ENCODE results near the gene KCNJ4. TPM values are rescaled to one million over a fixed set of nuclear protein-coding genes. Genes with fewer than 3 reads are reported as not detected.
"Not testable (repeated sequence)": the region's sequence is repeated elsewhere in the genome, so short reads cannot be mapped to it uniquely, and the experiment has no call there.

The KCNJ4 gene
- total RNA-seq, 1 experiment from 2014 or later = not detected

DNA sequence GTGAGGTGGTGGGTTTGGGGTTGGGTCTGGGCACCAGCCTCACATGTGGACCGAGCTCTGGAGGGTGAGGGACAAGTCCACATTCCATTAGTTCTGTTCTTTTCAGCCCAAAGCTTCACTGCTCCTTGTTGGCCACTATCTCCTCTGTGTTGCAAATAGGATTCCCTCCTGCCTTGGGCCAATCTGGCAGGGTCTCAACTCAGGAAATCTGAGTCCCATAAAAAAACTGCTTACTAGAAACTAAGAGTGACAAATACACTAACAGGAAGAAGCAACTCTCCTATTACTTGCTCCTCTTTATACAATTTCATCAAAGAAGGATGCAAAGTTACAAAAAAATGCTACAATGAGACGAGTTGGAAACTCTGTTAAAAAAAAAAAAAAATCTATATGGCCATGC lies 71.6 kb downstream of the KCNJ4 start:
- CTCF ChIA-PET = no interaction called here
- no peaks in the 10 kb centered on the region for H3K4me1 Mint-ChIP-seq (ENCODE audit: low read depth, unreplicated experiment)
- intact Hi-C loops (cut with micrococcal nuclease; ENCODE audit: unreplicated experiment) = no loop called here
- no peaks in the 10 kb centered on the region for H3K9me3 Mint-ChIP-seq (ENCODE audit: low read depth, unreplicated experiment)
- no peak overlapping the region for H3K27ac Mint-ChIP-seq (ENCODE audit: unreplicated experiment)
- H3K4me3 Mint-ChIP-seq (ENCODE audit: low read depth, unreplicated experiment) = no peak overlapping the region
- H3K27me3 Mint-ChIP-seq (ENCODE audit: unreplicated experiment) = no peaks in the 10 kb centered on the region
- no peak for DNase-seq
- TF ChIP-seq, protein P1, sequence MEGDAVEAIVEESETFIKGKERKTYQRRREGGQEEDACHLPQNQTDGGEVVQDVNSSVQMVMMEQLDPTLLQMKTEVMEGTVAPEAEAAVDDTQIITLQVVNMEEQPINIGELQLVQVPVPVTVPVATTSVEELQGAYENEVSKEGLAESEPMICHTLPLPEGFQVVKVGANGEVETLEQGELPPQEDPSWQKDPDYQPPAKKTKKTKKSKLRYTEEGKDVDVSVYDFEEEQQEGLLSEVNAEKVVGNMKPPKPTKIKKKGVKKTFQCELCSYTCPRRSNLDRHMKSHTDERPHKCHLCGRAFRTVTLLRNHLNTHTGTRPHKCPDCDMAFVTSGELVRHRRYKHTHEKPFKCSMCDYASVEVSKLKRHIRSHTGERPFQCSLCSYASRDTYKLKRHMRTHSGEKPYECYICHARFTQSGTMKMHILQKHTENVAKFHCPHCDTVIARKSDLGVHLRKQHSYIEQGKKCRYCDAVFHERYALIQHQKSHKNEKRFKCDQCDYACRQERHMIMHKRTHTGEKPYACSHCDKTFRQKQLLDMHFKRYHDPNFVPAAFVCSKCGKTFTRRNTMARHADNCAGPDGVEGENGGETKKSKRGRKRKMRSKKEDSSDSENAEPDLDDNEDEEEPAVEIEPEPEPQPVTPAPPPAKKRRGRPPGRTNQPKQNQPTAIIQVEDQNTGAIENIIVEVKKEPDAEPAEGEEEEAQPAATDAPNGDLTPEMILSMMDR (IDR thresholded peaks at IDR 0.05; ENCODE audit: unreplicated experiment) = no peak
- no TSS peak for BruUV-seq (replicated peaks)
- H3K36me3 Mint-ChIP-seq (ENCODE audit: insufficient read depth, unreplicated experiment) = peaks cover 4% of the 10 kb centered on the region

DNA sequence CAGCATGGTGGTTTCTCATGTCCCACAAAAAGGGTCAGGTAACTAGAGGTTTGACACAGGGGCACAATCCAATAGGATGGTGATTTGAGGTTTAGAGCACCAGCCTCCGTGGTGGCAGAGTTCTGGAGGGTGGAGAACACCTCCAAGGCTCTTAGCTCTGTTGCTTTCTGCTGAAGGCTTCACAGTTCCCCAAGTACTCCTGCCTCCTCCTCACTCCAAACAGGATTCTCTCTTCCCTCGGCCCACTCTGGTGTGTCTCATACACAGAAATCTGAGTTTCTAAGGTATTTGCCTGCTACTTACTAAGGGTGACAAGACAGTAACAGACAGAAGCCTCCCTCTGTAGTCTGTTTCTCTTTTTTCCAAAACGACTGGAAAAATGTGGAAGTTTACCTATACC lies 73.6 kb downstream of the KCNJ4 start:
- BruUV-seq (replicated peaks); CTCF ChIA-PET; H3K27me3 Mint-ChIP-seq (ENCODE audit: unreplicated experiment); intact Hi-C loops (cut with micrococcal nuclease; ENCODE audit: unreplicated experiment); H3K4me3 Mint-ChIP-seq (ENCODE audit: low read depth, unreplicated experiment); H3K27ac Mint-ChIP-seq (ENCODE audit: unreplicated experiment); H3K36me3 Mint-ChIP-seq (ENCODE audit: insufficient read depth, unreplicated experiment); DNase-seq; H3K4me1 Mint-ChIP-seq (ENCODE audit: low read depth, unreplicated experiment); H3K9me3 Mint-ChIP-seq (ENCODE audit: low read depth, unreplicated experiment): not testable (repeated sequence)

Other genes starting within 250 kb of the KCNJ4 start
- gene TMEM184B, start 182.2 kb downstream of the KCNJ4 start, total RNA-seq (2022) = 113 and 114 TPM in 2 replicates
- 172 and 178 TPM in 2 replicates for gene CSNK1E, start 137.8 kb downstream of the KCNJ4 start, total RNA-seq (2022)
- 16.1 and 18.7 TPM in 2 replicates for gene KDELR3, start 12.9 kb upstream of the KCNJ4 start, total RNA-seq (2022)
- 342 and 344 TPM in 2 replicates for gene DDX17, start 51.1 kb upstream of the KCNJ4 start, total RNA-seq (2022)
- 4.1 and 4.4 TPM in 2 replicates for gene DMC1, start 115.0 kb upstream of the KCNJ4 start, total RNA-seq (2022)
- gene FAM227A, start 201.2 kb upstream of the KCNJ4 start, total RNA-seq (2022) = 9.6 and 10.8 TPM in 2 replicates
- 40.9 and 42.7 TPM in 2 replicates for gene CBY1, start 201.4 kb upstream of the KCNJ4 start, total RNA-seq (2022)
- 94.6 and 105 TPM in 2 replicates for gene TOMM22, start 226.8 kb upstream of the KCNJ4 start, total RNA-seq (2022)
- gene JOSD1, start 245.7 kb upstream of the KCNJ4 start, total RNA-seq (2022) = 58.5 and 70.0 TPM in 2 replicates

Data from Calu3 (cell line).